Sigmoid colon (tissue), 7 donors: ENCODE measurements around the gene MAD1L1. TPM values are rescaled to one million over a fixed set of nuclear protein-coding genes. Genes with fewer than 3 reads are reported as not detected.

ENCODE experiments used
- DNase-seq: peaks from one replicate; pipeline ENCODE4 v3.0.0-alpha.2; 2019
- H3K27ac ChIP-seq, 4 donors: fragments of 200-600 bp; sonication (generic); one replicate each; pipeline ENCODE4 v1.5.1; 2016 to 2019; ENCODE audit warnings: mild to moderate bottlenecking in 1 of 4
- H3K27me3 ChIP-seq, 3 donors: fragments of 200-600 bp; sonication (generic); one replicate each; pipeline ENCODE4 v1.5.1; 2019; ENCODE audit warnings: mild to moderate bottlenecking in 1 of 3
- H3K36me3 ChIP-seq, 4 donors: fragments of 200-600 bp; sonication (generic); one replicate each; pipeline ENCODE4 v1.5.1; 2016 to 2019
- H3K4me1 ChIP-seq, 4 donors: fragments of 200-600 bp; sonication (generic); one replicate each; pipeline ENCODE4 v1.5.1; 2017 to 2019
- H3K4me3 ChIP-seq, 4 donors: fragments of 200-600 bp; sonication (generic); one replicate each; pipeline ENCODE4 v1.5.1; 2017 to 2019; ENCODE audit warnings: mild to moderate bottlenecking in 2 of 4, moderate library complexity in 1 of 4
- H3K9me3 ChIP-seq, 4 donors: fragments of 200-600 bp in 3 of 4; sonication (generic) in 3 of 4; one replicate each; pipeline versions ENCODE4 v1.5.1 to v1.6.1; 2013 to 2019
- CTCF ChIP-seq, 4 experiments: fragments of 450-650 bp in 3 of 4; fragments of 200-600 bp in 1 of 4; IDR thresholded peaks; one replicate each; pipeline ENCODE4 v1.5.1; 2016 to 2019; ENCODE audit warnings: antibody characterized with exemption in 4 of 4, mild to moderate bottlenecking in 3 of 4, moderate library complexity in 2 of 4
- EP300 ChIP-seq, 4 donors: sonication (generic); formaldehyde crosslinking; IDR thresholded peaks; one replicate each; pipeline ENCODE4 v1.6.1; 2017; ENCODE audit warnings: antibody characterized with exemption in 4 of 4
- POLR2A ChIP-seq, 2 donors: fragments of 450-650 bp; IDR thresholded peaks; one replicate each; pipeline ENCODE4 v1.6.1; 2016; ENCODE audit warnings: antibody characterized with exemption in 2 of 2, mild to moderate bottlenecking in 2 of 2, moderate library complexity in 2 of 2
- POLR2AphosphoS5 ChIP-seq, 4 donors: sonication (generic); formaldehyde crosslinking; IDR thresholded peaks; one replicate each; pipeline ENCODE4 v1.6.1; 2017; ENCODE audit warnings: antibody characterized with exemption in 4 of 4
- WGBS, 2 donors: extraction: QIAGEN DNeasy Blood & Tissue Kit; methylation state at CpG; one replicate each; pipeline ENCODE4 v1.1.7; 2013; 5-methylcytosine and 5-hydroxymethylcytosine counted together
- intact Hi-C: fragments of 100-400 bp; cut with DNase I; formaldehyde crosslinking; loops from one replicate; pipeline ENCODE4 v1.15.1; 2023
- polyA plus RNA-seq, 3 donors: library from polyadenylated mRNA; stranded (reverse); fragments of 200-250 nt; gene quantifications; one replicate each; pipeline ENCODE4 v1.2.3, GENCODE V29; 2013
- total RNA-seq, 4 donors: library from RNA; depleted of rRNA; stranded (reverse); fragments of >200 nt; gene quantifications; one replicate each; pipeline ENCODE4 v1.1.0, GENCODE V29; 2016
- donor health status: healthy with polysubstance abuse.
- donor health status: Bipolar disorder and iron deficiency.
- donor health status: healthy.

Gene MAD1L1
- total and polyA plus RNA-seq, 7 donors, result 10.2 to 38.4 (median 20.6) TPM

- H3K9me3 ChIP-seq, result no peaks in the 10 kb centered on the region
- 96 to 97% methylated on average over 27 of the region's 27 CpGs for WGBS, 2 donors
- no peaks in the 10 kb centered on the region for H3K27me3 ChIP-seq
- no peak for DNase-seq
- intact Hi-C loops, result no loop called here
- no peak overlapping the region for H3K4me3 ChIP-seq
- TF ChIP-seq POLR2AphosphoS5 (IDR thresholded peaks at IDR 0.05) (no peak), POLR2A (IDR thresholded peaks at IDR 0.05) (no peak), EP300 (IDR thresholded peaks at IDR 0.05) (no peak), CTCF (IDR thresholded peaks at IDR 0.05) (no peak)
- no peaks in the 10 kb centered on the region for H3K36me3 ChIP-seq
- no peak overlapping the region for H3K27ac ChIP-seq
- no peaks in the 10 kb centered on the region for H3K4me1 ChIP-seq
Measured at GRCh38 chr7:2000153-2000687, 232.5 kb downstream of the MAD1L1 start.

GRCh38 chr7:1999278-1999984 is 233.3 kb downstream of the MAD1L1 start:
- H3K36me3 ChIP-seq, result no peaks in the 10 kb centered on the region
- 91 to 96% methylated on average over 21 of the region's 21 CpGs for WGBS, 2 donors
- no peak overlapping the region for H3K4me3 ChIP-seq
- no peaks in the 10 kb centered on the region for H3K9me3 ChIP-seq
- no peaks in the 10 kb centered on the region for H3K4me1 ChIP-seq
- DNase-seq, result no peak
- H3K27ac ChIP-seq, result no peak overlapping the region
- H3K27me3 ChIP-seq, result no peaks in the 10 kb centered on the region
- TF ChIP-seq CTCF (IDR thresholded peaks at IDR 0.05) (no peak), POLR2A (IDR thresholded peaks at IDR 0.05) (no peak), POLR2AphosphoS5 (IDR thresholded peaks at IDR 0.05) (no peak), EP300 (IDR thresholded peaks at IDR 0.05) (no peak)
- intact Hi-C loops, result no loop called here

GRCh38 chr7:1998146-1998545 is 234.6 kb downstream of the MAD1L1 start:
- DNase-seq, result no peak
- intact Hi-C loops, result no loop called here
- Histone ChIP-seq H3K4me1 (no peaks in the 10 kb centered on the region), H3K27me3 (no peaks in the 10 kb centered on the region), H3K27ac (no peak overlapping the region), H3K4me3 (no peak overlapping the region), H3K9me3 (no peaks in the 10 kb centered on the region), H3K36me3 (no peaks in the 10 kb centered on the region)
- TF ChIP-seq POLR2AphosphoS5 (IDR thresholded peaks at IDR 0.05), result no peak
- no peak for TF ChIP-seq POLR2A (IDR thresholded peaks at IDR 0.05)
- no peak for TF ChIP-seq EP300 (IDR thresholded peaks at IDR 0.05)
- no peak for TF ChIP-seq CTCF (IDR thresholded peaks at IDR 0.05)
- 94 to 95% methylated on average over 10 of the region's 10 CpGs for whole genome bisulfite sequencing, 2 donors

- Histone ChIP-seq H3K4me3 (no peak overlapping the region), H3K27me3 (no peaks in the 10 kb centered on the region), H3K36me3 (no peaks in the 10 kb centered on the region), H3K4me1 (no peaks in the 10 kb centered on the region), H3K27ac (no peak overlapping the region), H3K9me3 (no peaks in the 10 kb centered on the region)
- WGBS, 2 donors, result 87 to 92% methylated on average over 15 of the region's 15 CpGs
- TF ChIP-seq EP300 (IDR thresholded peaks at IDR 0.05) (no peak), POLR2A (IDR thresholded peaks at IDR 0.05) (no peak), CTCF (IDR thresholded peaks at IDR 0.05) (no peak), POLR2AphosphoS5 (IDR thresholded peaks at IDR 0.05) (no peak)
- intact Hi-C loops, result no loop called here
- DNase-seq, result no peak
Measured at GRCh38 chr7:1997537-1998076, 235.1 kb downstream of the MAD1L1 start.
